Measurements from ENCODE around the gene ENTREP1.
"Not testable (repeated sequence)": the region's sequence is repeated elsewhere in the genome, so short reads cannot be mapped to it uniquely, and the experiment has no call there.

Gene ENTREP1

GRCh38 chr9:69324549-69325401 is at the start of gene ENTREP1:
Gene ENTREP1, plus strand, starts transcription at chr9:69325215. Its CDS starts 95 bp downstream, at chr9:69325310.
- peak; percentile 66 for DNase-seq (ENCODE audit: low spot score)

GRCh38 chr9:69276775-69277174 is 48.2 kb upstream of the ENTREP1 start:
- DNase-seq (ENCODE audit: low spot score), result no peak

- DNase-seq (ENCODE audit: low spot score), result no peak
Measured at GRCh38 chr9:69279084-69279731, 45.8 kb upstream of the ENTREP1 start.

DNA sequence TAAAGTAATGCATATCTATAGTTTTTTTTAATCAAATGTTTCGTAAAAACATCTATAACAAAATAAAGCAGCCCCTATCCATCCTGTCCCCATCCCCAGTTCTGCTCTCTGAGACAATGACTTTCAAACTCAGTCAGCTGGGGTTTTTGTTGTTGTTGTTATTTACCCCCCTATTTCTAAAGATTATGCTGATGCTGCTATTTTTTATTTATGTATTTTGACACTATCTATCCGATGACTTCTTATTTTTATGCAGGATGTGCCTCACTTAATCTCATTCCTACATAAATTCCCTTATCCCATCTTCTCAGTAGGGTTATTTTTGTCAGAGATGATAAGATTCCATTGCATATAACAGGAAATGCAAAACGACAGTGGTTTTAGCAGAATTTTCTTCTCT is 45.3 kb upstream of the ENTREP1 start:
- DNase-seq (ENCODE audit: low spot score), result no peak

DNA sequence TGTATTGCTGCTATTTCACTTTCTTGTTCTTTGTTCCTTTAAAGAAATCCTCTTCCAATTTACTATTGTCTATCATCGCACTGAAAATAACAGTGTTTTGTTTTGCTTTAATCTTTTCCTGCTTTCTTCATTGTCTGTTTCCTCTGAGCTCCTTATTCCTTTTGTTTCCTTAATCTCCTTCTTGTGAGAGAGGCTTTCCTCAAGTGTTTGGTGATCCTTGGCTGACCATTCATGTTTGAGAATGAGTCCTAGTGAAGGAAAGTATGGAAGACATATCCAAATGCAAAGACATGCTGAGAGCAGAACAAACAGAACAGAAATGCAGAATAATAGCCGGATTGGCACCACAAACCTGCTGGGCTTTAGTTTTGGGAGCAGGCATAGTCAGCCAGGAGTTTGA is 42.0 kb upstream of the ENTREP1 start:
- DNase-seq (ENCODE audit: low spot score), result no peak

- no peak for DNase-seq (ENCODE audit: low spot score)
Measured at GRCh38 chr9:69292078-69292477, 32.9 kb upstream of the ENTREP1 start.

DNA sequence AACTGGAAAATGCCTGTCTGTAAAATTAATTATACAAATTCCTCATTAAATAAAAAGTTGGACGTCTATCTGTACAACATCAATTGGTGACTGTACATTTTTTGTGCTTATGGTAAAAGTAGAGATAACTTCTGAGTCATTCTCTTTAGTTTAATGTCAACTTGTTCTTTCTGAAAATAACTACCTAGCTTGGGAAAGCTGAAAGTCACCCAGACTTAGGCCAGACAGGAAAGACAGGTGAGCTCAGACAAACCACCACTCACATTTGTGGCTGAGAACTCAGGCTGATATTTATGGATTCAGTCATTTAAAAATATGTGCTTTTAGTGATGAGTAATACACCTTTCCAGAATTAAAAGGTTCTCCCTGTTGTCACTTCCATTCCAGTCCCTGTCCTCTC is 31.9 kb upstream of the ENTREP1 start:
- no peak for DNase-seq (ENCODE audit: low spot score)

DNA sequence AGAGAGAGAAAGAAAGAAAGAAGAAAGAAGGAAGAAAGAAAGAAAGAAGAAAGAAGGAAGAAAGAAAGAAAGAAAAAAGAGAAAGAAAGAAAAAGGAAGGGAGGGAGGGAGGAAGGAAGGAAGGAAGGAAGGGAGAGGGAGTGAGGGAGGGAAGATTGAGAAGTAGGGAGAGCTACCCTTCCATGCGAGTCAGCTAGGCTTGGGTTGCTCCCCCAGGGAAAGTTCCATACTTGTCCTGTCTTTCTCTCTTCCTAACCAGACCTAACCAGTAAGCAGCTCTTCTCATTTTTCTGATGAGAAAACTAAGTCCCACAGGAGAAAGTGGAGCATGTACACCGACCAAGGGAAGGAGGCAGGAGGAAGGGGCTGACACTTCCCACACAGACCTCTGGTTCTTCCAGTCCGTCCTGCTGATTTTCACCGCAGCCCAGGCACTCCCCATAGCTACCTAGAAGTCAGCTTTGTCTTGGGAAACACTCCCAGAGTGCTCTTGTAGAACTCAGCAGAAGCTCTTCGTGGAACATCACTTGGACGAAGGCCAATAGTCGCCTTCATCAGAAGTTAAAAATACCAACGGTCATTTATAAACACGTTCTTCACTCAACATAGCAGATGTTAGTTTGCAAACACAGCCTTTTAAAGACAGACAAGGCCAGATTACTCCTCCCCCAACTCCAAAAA is 29.0 kb upstream of the ENTREP1 start:
- no peak for DNase-seq (ENCODE audit: low spot score)

DNA sequence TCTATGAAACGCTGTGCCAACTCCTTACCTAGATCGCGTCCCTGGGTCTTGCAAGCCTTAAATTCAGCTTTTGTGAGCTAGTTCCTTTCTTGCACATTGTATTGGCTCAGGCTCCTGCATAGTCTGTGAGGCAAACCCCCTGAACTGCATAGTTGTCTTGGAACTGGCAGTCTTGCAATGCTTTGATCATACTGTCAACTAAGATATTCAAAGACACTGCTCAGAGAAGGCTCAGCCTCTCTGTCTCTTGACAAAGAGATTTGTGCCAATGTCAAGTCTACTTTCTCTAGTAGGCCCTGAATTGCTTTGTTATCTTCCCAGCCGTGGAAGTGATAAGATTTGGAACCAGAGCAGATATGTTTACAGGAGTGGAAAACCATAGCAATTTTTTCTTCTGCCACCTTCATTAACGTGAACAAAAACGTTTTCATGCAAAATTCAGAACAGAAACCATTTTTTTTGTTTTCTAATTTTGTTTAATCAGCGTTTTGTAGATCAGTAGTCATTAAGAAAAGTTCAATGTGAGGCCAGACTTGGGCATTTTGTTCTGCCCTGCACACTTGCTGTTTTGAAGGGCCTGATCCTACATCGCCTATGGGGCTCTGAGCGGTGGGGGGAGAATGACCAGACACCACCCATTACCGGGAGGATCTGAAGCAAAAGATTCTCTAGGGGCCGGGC is 27.6 kb upstream of the ENTREP1 start:
- DNase-seq (ENCODE audit: low spot score), result no peak

DNA sequence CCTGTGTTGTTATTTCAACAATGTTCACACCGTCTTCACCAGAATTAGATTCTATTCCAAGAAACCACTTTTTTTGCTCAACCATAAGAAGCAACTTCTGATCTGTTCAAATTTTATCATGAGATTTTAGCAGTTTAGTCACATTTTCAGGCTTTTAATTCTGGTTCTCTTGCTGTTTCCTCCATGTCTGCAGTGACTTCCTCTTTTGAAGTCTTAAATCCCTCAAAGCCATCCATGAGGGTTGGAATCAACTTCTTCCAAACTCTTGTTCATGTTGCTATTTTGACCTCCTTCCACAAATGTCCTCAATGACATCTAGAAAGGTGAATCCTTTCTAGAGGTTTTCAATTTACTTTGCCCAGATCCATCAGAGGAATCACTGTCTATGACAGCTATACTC is 25.7 kb upstream of the ENTREP1 start:
- no peak for DNase-seq (ENCODE audit: low spot score)

- DNase-seq (ENCODE audit: low spot score), result no peak
Measured at GRCh38 chr9:69299826-69300225, 25.2 kb upstream of the ENTREP1 start.

DNA sequence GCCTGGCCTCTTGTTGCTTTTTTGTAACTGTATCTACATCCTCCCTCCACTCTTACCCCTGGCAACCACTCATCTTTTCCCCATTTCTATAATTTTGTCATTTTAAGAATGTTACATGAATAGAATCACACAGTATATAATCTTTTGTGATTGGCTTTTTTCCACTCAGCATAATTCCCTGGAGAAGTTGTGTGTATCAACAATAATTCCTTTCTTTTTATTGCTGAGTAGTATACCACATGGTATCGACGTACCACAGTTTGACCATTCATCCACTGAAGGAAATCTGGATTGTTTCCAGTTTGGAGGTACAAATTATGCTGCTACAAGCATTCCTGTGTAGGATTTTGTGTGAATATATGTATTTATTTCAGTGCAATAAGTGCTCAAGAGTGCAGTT is 21.7 kb upstream of the ENTREP1 start:
- no peak for DNase-seq (ENCODE audit: low spot score)

- DNase-seq (ENCODE audit: low spot score), result not testable (repeated sequence)
Measured at GRCh38 chr9:69306895-69307445, 18.0 kb upstream of the ENTREP1 start.

GRCh38 chr9:69307446-69308205 is 17.4 kb upstream of the ENTREP1 start:
- DNase-seq (ENCODE audit: low spot score), result peak; percentile 52

GRCh38 chr9:69308206-69308931 is 16.6 kb upstream of the ENTREP1 start:
- no peak for DNase-seq (ENCODE audit: low spot score)

DNA sequence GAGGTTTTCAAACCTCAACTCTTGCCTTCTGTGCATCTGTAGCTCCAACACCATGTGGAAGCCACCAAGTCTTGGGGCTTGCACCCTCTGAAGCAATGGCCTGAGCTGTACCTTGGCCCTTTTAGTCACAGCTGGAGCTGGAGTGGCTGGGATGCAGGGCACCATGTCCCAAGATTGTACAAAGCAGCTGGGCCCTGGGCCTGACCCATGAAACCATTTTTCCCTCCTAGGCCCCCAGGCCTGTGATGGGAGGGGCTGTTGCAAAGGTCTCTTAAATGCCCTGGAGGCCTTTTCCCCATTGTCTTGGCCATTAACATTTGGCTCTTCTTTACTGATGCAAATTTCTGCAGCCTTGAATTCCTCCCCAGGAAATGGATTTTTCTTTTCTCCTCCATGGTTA is 11.8 kb upstream of the ENTREP1 start:
- DNase-seq (ENCODE audit: low spot score), result no peak

DNA sequence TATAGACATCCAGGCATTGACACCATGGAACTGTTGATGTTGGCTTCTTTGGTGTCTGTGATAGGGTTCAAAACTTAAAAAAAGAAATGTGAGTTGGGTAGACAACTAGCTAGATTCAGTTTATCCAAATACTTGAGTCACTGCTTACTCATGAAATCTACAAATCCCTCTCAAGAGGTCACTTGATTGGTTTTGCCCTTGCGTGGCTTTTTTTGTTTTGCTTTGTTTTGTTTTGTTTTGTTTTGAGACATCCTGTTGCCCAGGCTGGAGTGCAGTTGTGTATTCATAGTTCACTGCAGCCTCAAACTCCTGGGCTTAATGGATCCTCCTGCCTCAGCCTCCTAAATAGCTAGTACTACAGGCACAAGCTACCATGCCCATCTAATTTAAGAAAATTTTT is 10.5 kb upstream of the ENTREP1 start:
- no peak for DNase-seq (ENCODE audit: low spot score)

GRCh38 chr9:69317081-69317480 is 7.9 kb upstream of the ENTREP1 start:
- no peak for DNase-seq (ENCODE audit: low spot score)

DNA sequence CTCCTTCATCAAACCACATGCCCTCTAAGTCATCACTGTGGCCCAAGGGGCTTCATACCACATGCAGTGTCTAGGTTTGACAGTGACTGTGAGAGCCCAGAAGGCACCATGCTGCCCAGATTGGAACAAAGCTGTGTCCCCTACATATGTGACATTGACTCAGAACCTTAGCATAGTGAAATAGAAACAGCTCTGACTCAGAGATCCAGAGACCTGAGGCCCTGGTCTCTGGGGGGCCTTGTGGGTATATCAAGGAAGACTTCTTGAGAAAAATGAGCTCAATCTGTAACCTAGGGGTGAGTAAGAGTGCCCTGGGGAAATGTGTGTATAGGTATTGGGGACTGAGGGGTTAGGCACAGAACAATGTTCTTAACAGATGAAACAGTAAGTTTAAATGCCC is 7.1 kb upstream of the ENTREP1 start:
- DNase-seq (ENCODE audit: low spot score), result no peak

DNA sequence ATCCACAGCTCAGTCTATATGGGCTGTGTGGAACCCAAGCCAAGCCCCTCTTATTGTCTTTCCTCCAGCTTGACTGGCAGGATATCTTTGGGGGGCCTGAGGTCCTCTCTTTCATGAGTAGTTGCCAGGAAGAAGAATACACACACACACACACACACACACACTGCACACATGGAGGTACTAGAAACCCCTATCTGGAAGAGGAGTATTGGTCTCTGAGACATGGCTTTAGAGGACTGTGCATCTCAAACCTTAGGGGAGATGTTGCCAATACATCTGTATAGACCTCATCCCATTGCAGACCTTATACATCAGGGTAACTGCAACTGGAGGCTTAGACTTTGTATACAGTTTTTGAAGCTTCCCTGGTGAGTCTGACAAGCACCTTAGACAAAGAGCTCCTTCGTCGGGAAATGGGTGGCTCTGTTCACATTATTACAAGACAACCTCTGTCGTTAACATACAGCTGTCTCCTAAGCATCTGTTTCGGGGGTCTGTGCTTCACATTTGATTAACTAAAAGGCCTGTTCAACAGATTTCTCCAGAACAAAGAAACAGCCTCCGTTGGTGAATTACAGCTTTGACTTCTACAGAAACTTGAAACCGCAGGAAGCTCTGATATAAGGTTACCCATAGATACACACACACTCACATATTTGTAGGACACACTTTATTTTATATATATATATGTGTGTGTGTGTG is 5.5 kb upstream of the ENTREP1 start:
- DNase-seq (ENCODE audit: low spot score), result no peak

All from GM03348 (cell line).